GM21390 (cell line): ENCODE data around the gene CD93.

ENCODE experiments used
- ATAC-seq: cut with Tn5 transposase; IDR thresholded peaks from one replicate; pipeline ENCODE4 v1.9.1; 2021; ENCODE audit not compliant: unreplicated experiment

CD93 gene

GRCh38 chr20:23084282-23084844 is 1.8 kb downstream of the CD93 start:
- no peak for ATAC-seq

- no peak for ATAC-seq
Observed at GRCh38 chr20:23083553-23084220, 2.4 kb downstream of the CD93 start.

GRCh38 chr20:23082846-23083552 is 3.1 kb downstream of the CD93 start:
- ATAC-seq = no peak

GRCh38 chr20:23081263-23081819 is 4.8 kb downstream of the CD93 start:
- ATAC-seq = no peak

GRCh38 chr20:23080521-23080920 is 5.6 kb downstream of the CD93 start:
- no peak for ATAC-seq

GRCh38 chr20:23079926-23080325 is 6.2 kb downstream of the CD93 start:
- ATAC-seq = no peak

- no peak for ATAC-seq
Observed at GRCh38 chr20:23079016-23079351, 7.1 kb downstream of the CD93 start.

GRCh38 chr20:23078351-23079015 is 7.6 kb downstream of the CD93 start:
- ATAC-seq = no peak

GRCh38 chr20:23077277-23077676 is 8.8 kb downstream of the CD93 start:
- no peak for ATAC-seq

GRCh38 chr20:23074052-23074451 is 12.1 kb downstream of the CD93 start:
- ATAC-seq = no peak

GRCh38 chr20:23072892-23073586 is 13.1 kb downstream of the CD93 start:
- no peak for ATAC-seq

GRCh38 chr20:23071996-23072395 is 14.1 kb downstream of the CD93 start:
- no peak for ATAC-seq

GRCh38 chr20:23071398-23071797 is 14.7 kb downstream of the CD93 start:
- no peak for ATAC-seq

- ATAC-seq = no peak
Observed at GRCh38 chr20:23069108-23069507, 17.0 kb downstream of the CD93 start.

- no peak for ATAC-seq
Observed at GRCh38 chr20:23068283-23068682, 17.8 kb downstream of the CD93 start.

- no peak for ATAC-seq
Observed at GRCh38 chr20:23066772-23067171, 19.4 kb downstream of the CD93 start.

- no peak for ATAC-seq
Observed at GRCh38 chr20:23065266-23066201, 20.6 kb downstream of the CD93 start.

GRCh38 chr20:23063581-23063980 is 22.5 kb downstream of the CD93 start:
- ATAC-seq = no peak

GRCh38 chr20:23063168-23063567 is 23.0 kb downstream of the CD93 start:
- no peak for ATAC-seq

- no peak for ATAC-seq
Observed at GRCh38 chr20:23062632-23063031, 23.5 kb downstream of the CD93 start.
